Upper lobe of left lung (tissue), 4 donors: ENCODE results near the gene CRYAA.
"Not testable (repeated sequence)": the region's sequence is repeated elsewhere in the genome, so short reads cannot be mapped to it uniquely, and the experiment has no call there.

Experiments
- CTCF ChIP-seq, 6 experiments: fragments of 450-650 bp in 4 of 6; fragments of 200-600 bp in 2 of 6; sonication (generic) in 2 of 6; IDR thresholded peaks; one replicate each; pipeline ENCODE4 v1.5.1; 2016 to 2019; ENCODE audit warnings: antibody characterized with exemption in 6 of 6
- EP300 ChIP-seq, 4 donors: sonication (generic); formaldehyde crosslinking; IDR thresholded peaks; one replicate each; pipeline ENCODE4 v1.5.1; 2017; ENCODE audit warnings: antibody characterized with exemption in 4 of 4, control low read depth in 2 of 4
- POLR2AphosphoS5 ChIP-seq, 2 donors: sonication (generic); formaldehyde crosslinking; IDR thresholded peaks; one replicate each; pipeline ENCODE4 v1.5.1; 2017; ENCODE audit warnings: antibody characterized with exemption in 2 of 2

DNA sequence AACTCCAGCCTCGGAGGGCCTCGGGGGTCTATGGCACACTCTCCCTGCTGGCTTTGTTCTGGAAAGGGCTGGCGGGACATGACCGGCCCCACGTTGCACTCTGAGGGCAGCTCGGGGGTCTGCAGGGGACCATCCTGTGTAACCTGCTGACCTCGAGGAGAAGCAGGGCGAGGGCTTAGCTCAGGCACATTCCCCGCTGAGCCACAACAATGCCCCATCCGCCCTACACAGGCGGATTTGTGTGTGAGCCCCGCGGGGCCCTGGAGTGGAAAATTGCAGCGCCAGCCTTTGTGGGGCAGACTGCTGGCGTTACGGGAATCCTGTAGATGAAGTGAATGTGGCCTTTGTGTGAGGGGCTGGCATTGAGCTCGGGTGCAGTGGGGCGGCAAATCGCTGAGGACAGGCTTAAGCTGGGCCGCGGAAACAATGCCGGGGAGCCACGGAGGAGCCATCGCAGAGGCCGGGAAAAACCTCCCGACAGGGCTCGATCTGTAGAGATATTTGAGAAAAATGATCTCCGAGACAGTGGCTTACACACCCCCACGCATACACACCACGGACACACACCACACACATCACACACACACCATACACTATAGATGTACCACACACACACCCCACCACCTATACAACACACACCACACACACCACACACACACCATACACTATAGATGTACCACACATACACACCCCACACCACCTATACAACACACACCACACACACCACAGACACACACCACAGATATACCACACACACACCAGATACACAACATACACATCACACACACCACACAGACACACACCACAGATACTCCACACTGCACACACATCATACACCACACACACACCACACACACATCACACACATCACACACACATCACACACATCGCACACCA is 9.3 kb upstream of the CRYAA start:
- TF ChIP-seq POLR2AphosphoS5, CTCF, EP300 (IDR thresholded peaks at IDR 0.05): not testable (repeated sequence)
